HEK293T (cell line): Measurements from ENCODE around the gene C2orf68.
"Not testable (repeated sequence)": the region's sequence is repeated elsewhere in the genome, so short reads cannot be mapped to it uniquely, and the experiment has no call there.

Source experiments
- BHLHE40 ChIP-seq: fragments of 450-650 bp; IDR thresholded peaks from 2 replicates; pipeline ENCODE4 v1.6.1; 2016; ENCODE audit warnings: mild to moderate bottlenecking, moderate library complexity, borderline replicate concordance
- FOXA1 ChIP-seq: fragments of 450-650 bp; IDR thresholded peaks from 2 replicates; pipeline ENCODE4 v1.6.1; 2016; ENCODE audit warnings: mild to moderate bottlenecking
- FOXK2 ChIP-seq: fragments of 450-650 bp; IDR thresholded peaks from 2 replicates; pipeline ENCODE4 v1.6.1; 2016; ENCODE audit warnings: mild to moderate bottlenecking
- HDGF ChIP-seq: fragments of 450-650 bp; IDR thresholded peaks from 2 replicates; pipeline ENCODE4 v1.6.1; 2017; ENCODE audit warnings: antibody characterized with exemption, borderline replicate concordance
- NFRKB ChIP-seq: fragments of 450-650 bp; IDR thresholded peaks from 2 replicates; pipeline ENCODE4 v1.6.1; 2016; ENCODE audit warnings: mild to moderate bottlenecking, moderate library complexity
- PKNOX1 ChIP-seq: fragments of 450-650 bp; IDR thresholded peaks from 2 replicates; pipeline ENCODE4 v1.6.1; 2016
- SP1 ChIP-seq: fragments of 450-650 bp; IDR thresholded peaks from 2 replicates; pipeline ENCODE4 v1.6.1; 2017
- SUZ12 ChIP-seq: fragments of 450-650 bp; IDR thresholded peaks from 2 replicates; pipeline ENCODE4 v1.6.1; 2016; ENCODE audit warnings: mild to moderate bottlenecking
- TARDBP ChIP-seq: fragments of 450-650 bp; IDR thresholded peaks from 2 replicates; pipeline ENCODE4 v1.6.1; 2016
- ZNF384 ChIP-seq: fragments of 450-650 bp; IDR thresholded peaks from 2 replicates; pipeline ENCODE4 v1.6.1; 2016

GRCh38 chr2:85657399-85657798 is 45.5 kb upstream of the C2orf68 start:
- not testable (repeated sequence) for TF ChIP-seq ZNF384, SUZ12, TARDBP, FOXK2, SP1, PKNOX1, NFRKB, FOXA1, BHLHE40, HDGF
